Stimulated activated effector memory CD8-positive, alpha-beta T cell treated with anti-CD3 and anti-CD28 coated beads, Interleukin-12 subunit alpha, Interleukin-12 subunit beta, amount 100 ng/mL, for 72 hours (primary cell): ENCODE results near the gene SPATA24.
A peak's percentile ranks its signal among the peaks of the same experiment; 100 is the strongest.
"Not testable (repeated sequence)": the region's sequence is repeated elsewhere in the genome, so short reads cannot be mapped to it uniquely, and the experiment has no call there.

Source experiments
- ATAC-seq: fragments of 150-1000 bp; cut with Tn5 transposase; 2 replicates; pipeline ENCODE4 v1.10.0; 2021
- DNase-seq, 2 donors: peaks; one replicate each; pipeline ENCODE4 v3.0.0; 2021 to 2022; ENCODE audit warnings: low spot score in 2 of 2
- H3K27ac Mint-ChIP-seq: one replicate; pipeline ENCODE4 v1.8.0; 2022; ENCODE audit warnings: mild to moderate bottlenecking, mixed read lengths
- H3K36me3 Mint-ChIP-seq: one replicate; pipeline ENCODE4 v1.8.0; 2022; ENCODE audit warnings: mild to moderate bottlenecking, mixed read lengths
- H3K4me1 Mint-ChIP-seq: one replicate; pipeline ENCODE4 v1.8.0; 2022; ENCODE audit warnings: mixed read lengths
- H3K4me3 Mint-ChIP-seq: one replicate; pipeline ENCODE4 v1.8.0; 2022; ENCODE audit warnings: mild to moderate bottlenecking, mixed read lengths
- H3K9me3 Mint-ChIP-seq: one replicate; pipeline ENCODE4 v1.8.0; 2022; ENCODE audit warnings: mixed read lengths

The SPATA24 gene

GRCh38 chr5:139368613-139369012 lies 35.3 kb downstream of the SPATA24 start:
- DNase-seq (no peak), ATAC-seq (no peak)
- H3K9me3 Mint-ChIP-seq: no peaks in the 10 kb centered on the region
- H3K27ac Mint-ChIP-seq: no peak overlapping the region
- peaks cover 70% of the 10 kb centered on the region for H3K36me3 Mint-ChIP-seq
- H3K4me3 Mint-ChIP-seq: no peak overlapping the region
- peaks cover 22% of the 10 kb centered on the region for H3K4me1 Mint-ChIP-seq

- no peaks in the 10 kb centered on the region for H3K9me3 Mint-ChIP-seq
- DNase-seq (no peak), ATAC-seq (no peak)
- H3K4me1 Mint-ChIP-seq: peaks cover 7% of the 10 kb centered on the region
- no peak overlapping the region for H3K4me3 Mint-ChIP-seq
- H3K36me3 Mint-ChIP-seq: peaks cover 79% of the 10 kb centered on the region
- peak overlapping the region; percentile 43 for H3K27ac Mint-ChIP-seq
Measured at GRCh38 chr5:139364466-139364865, 39.4 kb downstream of the SPATA24 start.

- Mint-ChIP-seq H3K4me3 (no peak overlapping the region), H3K27ac (peak overlapping the region; percentile 43), H3K4me1 (peaks cover 8% of the 10 kb centered on the region), H3K36me3 (peaks cover 75% of the 10 kb centered on the region), H3K9me3 (no peaks in the 10 kb centered on the region)
- DNase-seq (no peak), ATAC-seq (peak; percentile 43)
Measured at GRCh38 chr5:139363937-139364336, 40.0 kb downstream of the SPATA24 start.

- ATAC-seq: no peak
- Mint-ChIP-seq H3K9me3 (no peaks in the 10 kb centered on the region), H3K4me3 (no peak overlapping the region), H3K4me1 (peaks cover 19% of the 10 kb centered on the region), H3K36me3 (peaks cover 65% of the 10 kb centered on the region), H3K27ac (peak overlapping the region; percentile 50)
- DNase-seq: no peak
Measured at GRCh38 chr5:139361835-139362429, 42.0 kb downstream of the SPATA24 start.

- ATAC-seq: no peak
- H3K36me3 Mint-ChIP-seq: peaks cover 65% of the 10 kb centered on the region
- no peak overlapping the region for H3K27ac Mint-ChIP-seq
Measured at GRCh38 chr5:139360384-139360783, 43.5 kb downstream of the SPATA24 start.

GRCh38 chr5:139358064-139358463 lies 45.8 kb downstream of the SPATA24 start:
- DNase-seq (no peak), ATAC-seq (no peak)
- Mint-ChIP-seq H3K36me3 (peaks cover 65% of the 10 kb centered on the region), H3K27ac (peak overlapping the region; percentile 35), H3K4me3 (no peak overlapping the region), H3K4me1 (peaks cover 21% of the 10 kb centered on the region), H3K9me3 (no peaks in the 10 kb centered on the region)

More at GRCh38 chr5:139360384-139360783, 43.5 kb downstream of the SPATA24 start:
- DNase-seq: no peak
- no peak overlapping the region for H3K4me3 Mint-ChIP-seq
- peaks cover 19% of the 10 kb centered on the region for H3K4me1 Mint-ChIP-seq
- H3K9me3 Mint-ChIP-seq: no peaks in the 10 kb centered on the region

GRCh38 chr5:139355900-139356299 lies 48.0 kb downstream of the SPATA24 start:
- H3K4me1 Mint-ChIP-seq: peaks cover 26% of the 10 kb centered on the region
- H3K36me3 Mint-ChIP-seq: peaks cover 71% of the 10 kb centered on the region
- DNase-seq, ATAC-seq, H3K27ac Mint-ChIP-seq, H3K9me3 Mint-ChIP-seq, H3K4me3 Mint-ChIP-seq: not testable (repeated sequence)

GRCh38 chr5:139354186-139354585 lies 49.7 kb downstream of the SPATA24 start:
- Mint-ChIP-seq H3K4me3 (no peak overlapping the region), H3K36me3 (peaks cover 88% of the 10 kb centered on the region), H3K9me3 (no peaks in the 10 kb centered on the region), H3K27ac (no peak overlapping the region), H3K4me1 (peaks cover 26% of the 10 kb centered on the region)
- ATAC-seq (no peak), DNase-seq (no peak)

- not testable (repeated sequence) for H3K4me3 Mint-ChIP-seq
Measured at GRCh38 chr5:139347863-139348262, 56.0 kb downstream of the SPATA24 start.

More at GRCh38 chr5:139347863-139348262, 56.0 kb downstream of the SPATA24 start:
- H3K27ac Mint-ChIP-seq, ATAC-seq, DNase-seq, H3K9me3 Mint-ChIP-seq: not testable (repeated sequence)
- Mint-ChIP-seq H3K36me3 (peaks cover 95% of the 10 kb centered on the region), H3K4me1 (peaks cover 39% of the 10 kb centered on the region)
